ENCODE measurements around the gene HHAT. TPM values are rescaled to one million over a fixed set of nuclear protein-coding genes. Genes with fewer than 3 reads are reported as not detected.

Gene HHAT
- total and polyA plus RNA-seq, 2 donors (not counting 3 experiments of a cell fraction or from before 2014, with no cell fraction given): 2.4 to 4.3 TPM

DNA sequence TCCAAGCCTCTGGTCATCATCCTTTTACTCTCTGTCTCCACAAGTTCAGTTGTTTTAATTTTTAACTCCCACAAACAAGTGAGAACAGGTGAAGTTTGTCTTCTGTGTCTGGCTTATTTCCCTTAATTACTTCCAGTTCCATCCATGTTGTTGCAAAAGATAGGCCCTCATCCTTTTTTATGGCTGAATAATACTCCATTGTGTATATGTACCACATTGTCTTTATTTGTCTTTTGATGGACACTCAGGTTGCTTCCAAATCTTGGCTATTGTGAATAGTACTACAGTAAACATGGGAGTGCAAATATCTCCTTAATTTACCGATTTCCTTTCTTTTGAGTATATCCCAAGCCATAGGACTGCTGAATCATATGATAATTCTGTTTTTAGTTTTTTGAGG is 262.5 kb downstream of the HHAT start:
- FAIRE-seq (no peak), DNase-seq (ENCODE audit: low read depth, low spot score) (no peak)
- no TSS peak for BruUV-seq (replicated peaks)
- no peaks in the 10 kb centered on the region for H3K79me2 ChIP-seq (ENCODE audit: control insufficient read depth, insufficient read depth, low read length)
- dilution Hi-C loops (cut with MboI; ENCODE audit: extremely low pct_ligation_motif_present, low sequenced_read_pairs) (no loop called here), intact Hi-C loops (cut with micrococcal nuclease) (no loop called here)
- no peaks in the 10 kb centered on the region for H3K27me3 ChIP-seq (ENCODE audit: control insufficient read depth in 2 of 2, insufficient read depth in 2 of 2, low read length in 2 of 2)
- POLR2A ChIA-PET: no interaction called here
- no peak overlapping the region for H2AFZ ChIP-seq (ENCODE audit: low read depth, low read length)
- CTCF ChIA-PET: no interaction called here
- no peaks in the 10 kb centered on the region for H3K9me1 ChIP-seq (replicated peaks; ENCODE audit: control insufficient read depth, extremely low read depth, insufficient read depth, low read length)
- TF ChIP-seq JUN (IDR thresholded peaks at IDR 0.05; ENCODE audit: borderline replicate concordance, insufficient read depth, insufficient read length, low read depth) (no peak), MYC (IDR thresholded peaks at IDR 0.05; ENCODE audit: low read depth, low read length) (no peak), POLR2AphosphoS5 (IDR thresholded peaks at IDR 0.05; ENCODE audit: insufficient read depth, low read depth, low read length) (no peak), GATA2 (IDR thresholded peaks at IDR 0.05; ENCODE audit: insufficient read depth, insufficient read length, low read depth, low read length) (no peak), FOS (IDR thresholded peaks at IDR 0.05; ENCODE audit: borderline replicate concordance, insufficient read depth, low read length) (no peak), EZH2 (IDR thresholded peaks at IDR 0.05; ENCODE audit: borderline replicate concordance, low read depth, low read length, severe bottlenecking) (no peak), POLR2A (IDR thresholded peaks at IDR 0.05; ENCODE audit: low read depth, low read length) (no peak)
- TF ChIP-seq, protein P1, sequence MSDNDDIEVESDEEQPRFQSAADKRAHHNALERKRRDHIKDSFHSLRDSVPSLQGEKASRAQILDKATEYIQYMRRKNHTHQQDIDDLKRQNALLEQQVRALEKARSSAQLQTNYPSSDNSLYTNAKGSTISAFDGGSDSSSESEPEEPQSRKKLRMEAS (IDR thresholded peaks at IDR 0.05; ENCODE audit: insufficient read depth, insufficient read length): no peak
- TF ChIP-seq, protein P2, sequence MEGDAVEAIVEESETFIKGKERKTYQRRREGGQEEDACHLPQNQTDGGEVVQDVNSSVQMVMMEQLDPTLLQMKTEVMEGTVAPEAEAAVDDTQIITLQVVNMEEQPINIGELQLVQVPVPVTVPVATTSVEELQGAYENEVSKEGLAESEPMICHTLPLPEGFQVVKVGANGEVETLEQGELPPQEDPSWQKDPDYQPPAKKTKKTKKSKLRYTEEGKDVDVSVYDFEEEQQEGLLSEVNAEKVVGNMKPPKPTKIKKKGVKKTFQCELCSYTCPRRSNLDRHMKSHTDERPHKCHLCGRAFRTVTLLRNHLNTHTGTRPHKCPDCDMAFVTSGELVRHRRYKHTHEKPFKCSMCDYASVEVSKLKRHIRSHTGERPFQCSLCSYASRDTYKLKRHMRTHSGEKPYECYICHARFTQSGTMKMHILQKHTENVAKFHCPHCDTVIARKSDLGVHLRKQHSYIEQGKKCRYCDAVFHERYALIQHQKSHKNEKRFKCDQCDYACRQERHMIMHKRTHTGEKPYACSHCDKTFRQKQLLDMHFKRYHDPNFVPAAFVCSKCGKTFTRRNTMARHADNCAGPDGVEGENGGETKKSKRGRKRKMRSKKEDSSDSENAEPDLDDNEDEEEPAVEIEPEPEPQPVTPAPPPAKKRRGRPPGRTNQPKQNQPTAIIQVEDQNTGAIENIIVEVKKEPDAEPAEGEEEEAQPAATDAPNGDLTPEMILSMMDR (IDR thresholded peaks at IDR 0.05; ENCODE audit: extremely low read depth in 1 of 2, insufficient read depth in 1 of 2, low read depth in 1 of 2, low read length in 2 of 2): no peak
- no peak overlapping the region for H3K27ac ChIP-seq (ENCODE audit: insufficient read depth, low read depth, low read length)
- no peaks in the 10 kb centered on the region for H3K4me1 ChIP-seq (ENCODE audit: control insufficient read depth, extremely low read depth, insufficient read depth, low read length)
- no peak overlapping the region for H3K4me3 ChIP-seq (replicated peaks in 1 of 3; ENCODE audit: insufficient read depth in 1 of 3, low read depth in 1 of 3, low read length in 3 of 3)
- H3K4me2 ChIP-seq (ENCODE audit: insufficient read depth, low read length): no peak overlapping the region
- H4K20me1 ChIP-seq (replicated peaks; ENCODE audit: control insufficient read depth, extremely low read depth, insufficient read depth, low read length): no peaks in the 10 kb centered on the region
- no peaks in the 10 kb centered on the region for H3K36me3 ChIP-seq (ENCODE audit: control insufficient read depth in 2 of 2, extremely low read depth in 1 of 2, insufficient read depth in 2 of 2, low read length in 2 of 2)
- no peaks in the 10 kb centered on the region for H3K9me3 ChIP-seq (replicated peaks; ENCODE audit: control insufficient read depth, insufficient read depth, low read length)
- H3K9ac ChIP-seq (replicated peaks; ENCODE audit: extremely low read depth, insufficient read depth, low read length): no peak overlapping the region
